ENCODE results near the gene TRAP1. TPM values are rescaled to one million over a fixed set of nuclear protein-coding genes. Genes with fewer than 3 reads are reported as not detected.

TRAP1 gene
- 100 to 1,000 TPM in 2 of 5 donors, 10 to 100 TPM in 3; 47.9 to 460 (median 96.6) TPM for total RNA-seq
- polyA plus RNA-seq = 10 to 100 TPM; 39.5 to 83.5 (median 71.2) TPM
- long read RNA-seq, donor 1, transcript TRAP1-201 (18 exons, 2,296 nt) = major isoform, 11 of 33 reads
- long read RNA-seq, donor 1, partial matches to known transcripts = 15 of 33 reads
- long read RNA-seq, donor 1, other reads (novel, unspliced or antisense) = 5 of 33 reads
- long read RNA-seq, donor 2, transcript TRAP1-201 (18 exons, 2,296 nt) = major isoform, 15 of 17 reads
- long read RNA-seq, donor 2, partial matches to known transcripts = 0 of 17 reads
- long read RNA-seq, donor 2, other reads (novel, unspliced or antisense) = 0 of 17 reads
- long read RNA-seq, donor 3, transcript TRAP1-201 (18 exons, 2,296 nt) = major isoform, 8 of 16 reads
- long read RNA-seq, donor 3, partial matches to known transcripts = 6 of 16 reads
- long read RNA-seq, donor 3, other reads (novel, unspliced or antisense) = 0 of 16 reads
- long read RNA-seq, donor 4, partial matches to known transcripts = 0 of 1 reads
- long read RNA-seq, donor 4, other reads (novel, unspliced or antisense) = 0 of 1 reads
- long read RNA-seq, donor 5, transcript TRAP1-201 (18 exons, 2,296 nt) = major isoform, 24 of 49 reads
- long read RNA-seq, donor 5, partial matches to known transcripts = 17 of 49 reads
- long read RNA-seq, donor 5, other reads (novel, unspliced or antisense) = 6 of 49 reads
- long read RNA-seq, donor 6, transcript TRAP1-201 (18 exons, 2,296 nt) = major isoform, 33 of 67 reads
- long read RNA-seq, donor 6, transcript TRAP1-210 (3 exons, 547 nt) = minor isoform, 8 of 67 reads
- long read RNA-seq, donor 6, partial matches to known transcripts = 23 of 67 reads
- long read RNA-seq, donor 6, other reads (novel, unspliced or antisense) = 0 of 67 reads
- long read RNA-seq, donor 7, transcript TRAP1-201 (18 exons, 2,296 nt) = major isoform, 11 of 17 reads
- long read RNA-seq, donor 7, partial matches to known transcripts = 5 of 17 reads
- long read RNA-seq, donor 7, other reads (novel, unspliced or antisense) = 0 of 17 reads
- long read RNA-seq, donor 8, transcript TRAP1-201 (18 exons, 2,296 nt) = major isoform, 16 of 43 reads
- long read RNA-seq, donor 8, partial matches to known transcripts = 20 of 43 reads
- long read RNA-seq, donor 8, other reads (novel, unspliced or antisense) = 0 of 43 reads
- long read RNA-seq, donor 9, transcript TRAP1-201 (18 exons, 2,296 nt) = major isoform, 12 of 66 reads
- long read RNA-seq, donor 9, partial matches to known transcripts = 35 of 66 reads
- long read RNA-seq, donor 9, other reads (novel, unspliced or antisense) = 17 of 66 reads
- long read RNA-seq, donor 10, transcript TRAP1-201 (18 exons, 2,296 nt) = major isoform, 9 of 14 reads
- long read RNA-seq, donor 10, partial matches to known transcripts = 5 of 14 reads
- long read RNA-seq, donor 10, other reads (novel, unspliced or antisense) = 0 of 14 reads

DNA sequence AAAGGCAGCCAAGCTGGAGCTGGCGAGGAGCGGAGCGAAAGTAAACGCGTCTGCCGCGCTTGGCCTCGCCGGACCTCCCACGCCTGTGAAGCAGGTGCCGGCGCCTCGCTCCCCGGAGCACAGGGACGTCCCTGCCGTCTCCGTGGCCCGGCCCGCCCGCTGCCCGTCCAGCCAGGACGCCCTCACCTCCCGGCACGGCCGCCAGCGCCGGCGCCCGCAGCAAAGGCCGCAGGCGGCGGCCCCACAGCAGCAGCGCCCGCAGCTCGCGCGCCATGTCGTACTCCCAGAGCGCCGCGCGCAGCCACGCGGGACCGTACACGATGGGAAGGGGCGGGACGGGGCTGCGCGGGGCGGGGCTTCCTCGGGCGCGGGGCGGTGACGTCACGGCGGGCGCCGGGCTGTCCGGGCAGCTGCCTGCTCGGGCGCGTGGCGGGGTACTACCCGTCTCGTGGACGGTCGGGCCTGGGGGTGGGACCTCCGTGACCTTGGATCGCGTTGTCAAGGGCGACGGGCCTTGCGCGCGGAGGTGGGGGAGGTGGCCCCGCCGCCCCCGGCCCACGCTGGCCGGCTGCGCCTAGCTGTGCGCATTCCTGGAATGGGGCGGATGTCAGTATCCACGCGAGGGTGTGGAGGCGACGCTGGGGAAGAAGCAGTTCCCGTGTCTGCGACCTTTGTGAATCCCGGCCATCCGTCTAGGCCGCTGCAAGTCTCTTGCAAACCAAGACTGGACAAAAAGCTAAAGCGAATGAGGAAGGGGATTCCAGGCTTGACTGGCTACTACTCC is at the start of gene TRAP1:
Gene TRAP1, minus strand, starts transcription at position 290 of the 784 bp plus-strand sequence. Its CDS starts 16 bp downstream, at position 274.
- TF ChIP-seq EP300 (IDR thresholded peaks at IDR 0.05) = no peak
- TF ChIP-seq POLR2A (IDR thresholded peaks at IDR 0.05) = no peak
- peak; percentile 62 to 95 (median 93) for TF ChIP-seq POLR2AphosphoS5 (IDR thresholded peaks at IDR 0.05)
- intact Hi-C loops (cut with DNase I; ENCODE audit: low total_unique reads) = no loop called here
- Histone ChIP-seq H3K36me3 (peaks cover 0 to 5% (median 0%) of the 10 kb centered on the region in 4 donors), H3K27me3 (no peaks in the 10 kb centered on the region), H3K9me3 (no peaks in the 10 kb centered on the region), H3K4me1 (peaks cover 6 to 49% (median 43%) of the 10 kb centered on the region in 4 donors), H3K4me3 (peak within 1 kb of the TSS; percentile 90 to 99 (median 95)), H3K27ac (peak within 1 kb of the TSS; percentile 85 to 91 (median 87))
- 1% methylated on average over 27 to 94 of the region's 95 CpGs for WGBS, 5 donors
- DNase-seq = peak; percentile 92 to 96

DNA sequence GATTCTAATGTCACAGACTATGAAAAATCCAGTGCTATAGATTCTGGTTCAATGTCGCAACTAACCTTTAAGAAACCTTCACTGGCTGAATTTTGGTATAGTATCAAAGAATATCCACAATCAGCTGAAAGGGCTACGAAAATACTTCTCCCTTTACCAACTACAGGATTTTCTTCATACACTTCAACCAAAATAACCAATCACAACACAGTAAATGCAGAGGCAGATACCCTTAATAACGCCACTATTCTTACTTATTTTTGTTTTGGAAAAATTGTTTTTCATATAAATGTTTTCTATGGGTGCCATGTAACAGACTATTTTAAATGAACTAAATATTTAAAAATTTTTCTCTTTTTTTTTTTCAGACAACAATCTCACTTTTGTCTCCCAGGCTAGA is 48.9 kb upstream of the TRAP1 start:
- WGBS, 5 donors = 94 to 99% (median 97%) methylated on average over 3 of the region's 3 CpGs
- intact Hi-C loops (cut with DNase I; ENCODE audit: low total_unique reads) = no loop called here
- Histone ChIP-seq H3K4me3 (no peak overlapping the region), H3K9me3 (no peaks in the 10 kb centered on the region), H3K4me1 (peaks cover 0 to 9% (median 0%) of the 10 kb centered on the region in 4 donors), H3K27me3 (no peaks in the 10 kb centered on the region), H3K36me3 (peaks cover 78 to 100% (median 100%) of the 10 kb centered on the region in 4 donors), H3K27ac (no peak overlapping the region)
- TF ChIP-seq, protein P1, sequence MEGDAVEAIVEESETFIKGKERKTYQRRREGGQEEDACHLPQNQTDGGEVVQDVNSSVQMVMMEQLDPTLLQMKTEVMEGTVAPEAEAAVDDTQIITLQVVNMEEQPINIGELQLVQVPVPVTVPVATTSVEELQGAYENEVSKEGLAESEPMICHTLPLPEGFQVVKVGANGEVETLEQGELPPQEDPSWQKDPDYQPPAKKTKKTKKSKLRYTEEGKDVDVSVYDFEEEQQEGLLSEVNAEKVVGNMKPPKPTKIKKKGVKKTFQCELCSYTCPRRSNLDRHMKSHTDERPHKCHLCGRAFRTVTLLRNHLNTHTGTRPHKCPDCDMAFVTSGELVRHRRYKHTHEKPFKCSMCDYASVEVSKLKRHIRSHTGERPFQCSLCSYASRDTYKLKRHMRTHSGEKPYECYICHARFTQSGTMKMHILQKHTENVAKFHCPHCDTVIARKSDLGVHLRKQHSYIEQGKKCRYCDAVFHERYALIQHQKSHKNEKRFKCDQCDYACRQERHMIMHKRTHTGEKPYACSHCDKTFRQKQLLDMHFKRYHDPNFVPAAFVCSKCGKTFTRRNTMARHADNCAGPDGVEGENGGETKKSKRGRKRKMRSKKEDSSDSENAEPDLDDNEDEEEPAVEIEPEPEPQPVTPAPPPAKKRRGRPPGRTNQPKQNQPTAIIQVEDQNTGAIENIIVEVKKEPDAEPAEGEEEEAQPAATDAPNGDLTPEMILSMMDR (IDR thresholded peaks at IDR 0.05) = no peak
- TF ChIP-seq EP300 (IDR thresholded peaks at IDR 0.05) (no peak), POLR2AphosphoS5 (IDR thresholded peaks at IDR 0.05) (no peak), POLR2A (IDR thresholded peaks at IDR 0.05) (no peak)
- DNase-seq = no peak

DNA sequence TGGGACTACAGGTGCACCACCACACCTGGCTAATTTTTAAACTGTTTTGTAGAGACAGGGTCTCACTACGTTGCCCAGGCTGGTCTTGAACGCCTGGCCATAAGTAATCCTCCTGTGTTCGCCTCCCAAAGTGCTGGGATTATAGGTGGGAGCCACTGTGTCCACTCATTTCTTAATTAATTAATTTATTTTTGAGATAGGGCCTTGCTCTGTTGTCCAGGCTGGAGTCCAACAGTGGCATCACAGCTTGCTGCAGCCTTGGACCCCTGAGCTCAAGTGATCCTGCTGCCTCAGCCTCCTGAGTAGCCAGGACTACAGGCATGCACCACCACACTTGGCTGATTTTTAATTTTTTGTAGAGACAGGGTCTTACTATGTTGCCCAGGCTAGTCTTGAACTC is 47.1 kb upstream of the TRAP1 start:
- no peaks in the 10 kb centered on the region for H3K9me3 ChIP-seq
- H3K27ac ChIP-seq = no peak overlapping the region
- no peak overlapping the region for H3K4me3 ChIP-seq
- peaks cover 0 to 15% (median 4%) of the 10 kb centered on the region in 4 donors for H3K4me1 ChIP-seq
- 91 to 99% (median 96%) methylated on average over 3 of the region's 3 CpGs for WGBS, 5 donors
- no peaks in the 10 kb centered on the region for H3K27me3 ChIP-seq
- peaks cover 67 to 98% (median 94%) of the 10 kb centered on the region in 4 donors for H3K36me3 ChIP-seq
- intact Hi-C loops (cut with DNase I; ENCODE audit: low total_unique reads) = no loop called here
- TF ChIP-seq POLR2A (IDR thresholded peaks at IDR 0.05) = no peak
- DNase-seq = no peak

DNA sequence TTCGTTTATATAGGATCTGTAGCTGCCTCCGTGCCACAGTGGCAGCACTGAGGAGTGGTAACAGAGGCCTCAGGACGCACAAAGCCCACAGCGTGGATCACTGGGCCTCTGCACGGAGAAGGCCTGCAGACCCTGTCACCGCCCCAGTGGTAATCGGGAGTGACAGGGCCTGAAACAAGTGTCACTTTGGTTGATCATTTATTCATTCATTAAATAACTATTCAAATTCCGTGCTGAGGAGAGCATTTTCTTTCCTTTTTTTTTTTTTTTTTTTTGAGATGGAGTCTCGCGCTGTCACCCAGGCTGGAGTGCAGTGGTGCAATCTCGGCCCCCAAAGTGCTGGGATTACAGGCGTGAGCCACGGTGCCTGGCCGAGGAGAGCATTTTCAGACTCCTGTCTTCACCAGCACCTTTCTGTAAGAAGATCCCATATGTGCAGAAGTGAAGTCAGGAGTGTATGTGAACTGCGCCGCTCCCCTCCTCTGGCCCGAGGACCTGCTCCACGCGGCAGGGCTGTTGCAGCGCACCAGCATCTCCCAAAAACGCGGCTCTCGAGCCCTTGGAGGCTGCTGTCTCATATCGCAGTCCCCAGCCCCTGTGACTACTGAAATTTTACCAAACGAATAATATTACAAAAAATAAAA is 44.9 kb upstream of the TRAP1 start:
- WGBS, 5 donors = 88 to 93% (median 90%) methylated on average over 25 of the region's 25 CpGs
- no peak overlapping the region for H3K4me3 ChIP-seq
- TF ChIP-seq POLR2A (IDR thresholded peaks at IDR 0.05) = no peak
- TF ChIP-seq POLR2AphosphoS5 (IDR thresholded peaks at IDR 0.05) = no peak
- no peak for TF ChIP-seq EP300 (IDR thresholded peaks at IDR 0.05)
- TF ChIP-seq, protein P1 (IDR thresholded peaks at IDR 0.05) = no peak
- H3K4me1 ChIP-seq = peaks cover 0 to 21% (median 6%) of the 10 kb centered on the region in 4 donors
- DNase-seq = no peak
- intact Hi-C loops (cut with DNase I; ENCODE audit: low total_unique reads) = no loop called here
- no peaks in the 10 kb centered on the region for H3K9me3 ChIP-seq
- H3K27me3 ChIP-seq = no peaks in the 10 kb centered on the region
- H3K27ac ChIP-seq = no peak overlapping the region
- peaks cover 54 to 98% (median 93%) of the 10 kb centered on the region in 4 donors for H3K36me3 ChIP-seq

Data from stomach (tissue), 19 donors.